Mesothelial cell of epicardium (in vitro differentiated cells): Measurements from ENCODE around the gene DIAPH3. TPM values are rescaled to one million over a fixed set of nuclear protein-coding genes. Genes with fewer than 3 reads are reported as not detected.

Experiments used
- DNase-seq, 2 experiments: peaks; one replicate each; pipeline ENCODE4 v3.0.0; 2021; ENCODE audit warnings: low spot score in 2 of 2; ENCODE audit not compliant: unreplicated experiment in 2 of 2
- H3K27ac Mint-ChIP-seq: 2 replicates; pipeline ENCODE4 v1.8.0; 2021; ENCODE audit warnings: mixed read lengths
- H3K27me3 Mint-ChIP-seq: 2 replicates; pipeline ENCODE4 v1.8.0; 2021; ENCODE audit warnings: low read depth, mixed read lengths
- H3K36me3 Mint-ChIP-seq: 2 replicates; pipeline ENCODE4 v1.8.0; 2021; ENCODE audit warnings: mixed read lengths
- H3K4me1 Mint-ChIP-seq: 2 replicates; pipeline ENCODE4 v1.8.0; 2021; ENCODE audit warnings: mixed read lengths
- H3K4me3 Mint-ChIP-seq: 2 replicates; pipeline ENCODE4 v1.8.0; 2021; ENCODE audit warnings: mild to moderate bottlenecking, moderate library complexity, mixed read lengths
- H3K9me3 Mint-ChIP-seq: 2 replicates; pipeline ENCODE4 v1.8.0; 2021; ENCODE audit warnings: mixed read lengths
- total RNA-seq: library from RNA; stranded (reverse); gene quantifications from 3 replicates; pipeline ENCODE4 v1.2.1, GENCODE V29; 2021
- TF ChIP-seq, protein P1 (sequence below): fragments of 200-600 bp; sonication (generic); IDR thresholded peaks from one replicate; pipeline ENCODE4 v1.5.0; 2021; ENCODE audit warnings: antibody characterized with exemption; ENCODE audit not compliant: unreplicated experiment

The DIAPH3 gene
- total RNA-seq, 1 donor from 2014 or later = 16.8 TPM

DNA sequence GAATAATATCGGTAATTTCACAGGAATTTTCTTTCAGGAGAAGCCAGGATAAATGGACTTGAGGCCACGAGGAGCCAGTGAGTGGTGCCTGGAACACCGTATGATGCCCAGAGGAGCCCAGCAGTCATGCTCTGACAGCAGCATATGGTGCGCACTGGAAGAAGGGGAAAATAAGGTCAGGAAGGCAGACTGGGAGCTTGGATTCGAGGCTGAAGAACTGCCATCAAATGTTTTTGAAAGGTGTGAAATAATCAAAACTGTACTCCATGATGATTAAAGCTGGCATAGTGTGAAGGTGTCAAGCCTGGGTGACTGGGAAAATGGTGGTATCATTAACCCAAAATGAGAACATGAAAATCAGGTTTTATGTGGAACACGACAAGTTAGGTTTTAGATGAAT lies 374.2 kb downstream of the DIAPH3 start:
- Mint-ChIP-seq H3K36me3 (peaks cover 2% of the 10 kb centered on the region), H3K4me1 (peaks cover 26% of the 10 kb centered on the region), H3K4me3 (peak overlapping the region; percentile 21), H3K27ac (peak overlapping the region; percentile 88), H3K9me3 (no peaks in the 10 kb centered on the region), H3K27me3 (no peaks in the 10 kb centered on the region)
- DNase-seq = no peak
- TF ChIP-seq, protein P1, sequence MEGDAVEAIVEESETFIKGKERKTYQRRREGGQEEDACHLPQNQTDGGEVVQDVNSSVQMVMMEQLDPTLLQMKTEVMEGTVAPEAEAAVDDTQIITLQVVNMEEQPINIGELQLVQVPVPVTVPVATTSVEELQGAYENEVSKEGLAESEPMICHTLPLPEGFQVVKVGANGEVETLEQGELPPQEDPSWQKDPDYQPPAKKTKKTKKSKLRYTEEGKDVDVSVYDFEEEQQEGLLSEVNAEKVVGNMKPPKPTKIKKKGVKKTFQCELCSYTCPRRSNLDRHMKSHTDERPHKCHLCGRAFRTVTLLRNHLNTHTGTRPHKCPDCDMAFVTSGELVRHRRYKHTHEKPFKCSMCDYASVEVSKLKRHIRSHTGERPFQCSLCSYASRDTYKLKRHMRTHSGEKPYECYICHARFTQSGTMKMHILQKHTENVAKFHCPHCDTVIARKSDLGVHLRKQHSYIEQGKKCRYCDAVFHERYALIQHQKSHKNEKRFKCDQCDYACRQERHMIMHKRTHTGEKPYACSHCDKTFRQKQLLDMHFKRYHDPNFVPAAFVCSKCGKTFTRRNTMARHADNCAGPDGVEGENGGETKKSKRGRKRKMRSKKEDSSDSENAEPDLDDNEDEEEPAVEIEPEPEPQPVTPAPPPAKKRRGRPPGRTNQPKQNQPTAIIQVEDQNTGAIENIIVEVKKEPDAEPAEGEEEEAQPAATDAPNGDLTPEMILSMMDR = no peak

DNA sequence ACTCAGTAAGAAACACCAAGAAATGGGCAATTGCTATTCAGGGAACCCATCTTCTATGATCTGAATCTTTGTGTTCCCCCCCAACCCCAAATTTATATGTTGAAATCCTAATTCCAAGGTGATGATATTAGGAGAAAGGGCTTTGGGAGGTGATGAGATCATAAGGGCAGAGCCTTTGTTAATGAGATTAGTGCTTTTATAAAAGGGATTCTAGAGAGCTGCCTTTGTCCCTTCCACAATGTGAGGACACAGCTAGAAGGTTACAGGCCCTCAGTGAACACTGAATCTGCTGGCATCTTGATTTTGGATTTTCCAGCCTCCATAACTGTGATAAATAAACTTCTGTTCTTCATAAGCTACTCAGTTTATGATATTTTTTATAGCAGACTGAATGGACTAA lies 376.0 kb downstream of the DIAPH3 start:
- Mint-ChIP-seq H3K27me3 (no peaks in the 10 kb centered on the region), H3K36me3 (peaks cover 2% of the 10 kb centered on the region), H3K9me3 (peaks cover 4% of the 10 kb centered on the region), H3K27ac (peak overlapping the region; percentile 45), H3K4me1 (peaks cover 32% of the 10 kb centered on the region), H3K4me3 (no peak overlapping the region)
- DNase-seq = no peak
- TF ChIP-seq, protein P1 = no peak

DNA sequence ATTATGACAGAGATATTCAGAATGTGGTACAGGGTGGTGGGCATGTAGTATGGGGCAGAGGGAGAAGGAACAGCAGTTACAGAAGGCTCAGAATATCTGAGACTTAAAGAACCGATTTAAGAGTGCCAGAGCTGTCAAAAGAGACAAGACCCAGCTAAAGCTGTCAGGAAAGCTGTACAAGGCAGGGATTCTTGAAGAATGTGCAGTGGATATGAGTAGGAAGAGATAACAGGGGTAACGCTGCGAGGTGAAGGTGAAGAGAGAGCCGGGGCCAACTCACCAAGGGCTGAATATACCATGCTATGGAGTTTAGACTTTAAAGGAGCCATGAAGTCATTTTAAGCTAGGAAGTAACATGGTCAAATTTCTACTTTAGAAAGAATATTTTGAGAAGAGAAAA lies 381.0 kb downstream of the DIAPH3 start:
- no peak overlapping the region for H3K4me3 Mint-ChIP-seq
- no peak for DNase-seq
- no peaks in the 10 kb centered on the region for H3K27me3 Mint-ChIP-seq
- H3K4me1 Mint-ChIP-seq = peaks cover 17% of the 10 kb centered on the region
- peaks cover 20% of the 10 kb centered on the region for H3K9me3 Mint-ChIP-seq
- H3K36me3 Mint-ChIP-seq = peaks cover 20% of the 10 kb centered on the region
- TF ChIP-seq, protein P1 = no peak
- H3K27ac Mint-ChIP-seq = peak overlapping the region; percentile 72

DNA sequence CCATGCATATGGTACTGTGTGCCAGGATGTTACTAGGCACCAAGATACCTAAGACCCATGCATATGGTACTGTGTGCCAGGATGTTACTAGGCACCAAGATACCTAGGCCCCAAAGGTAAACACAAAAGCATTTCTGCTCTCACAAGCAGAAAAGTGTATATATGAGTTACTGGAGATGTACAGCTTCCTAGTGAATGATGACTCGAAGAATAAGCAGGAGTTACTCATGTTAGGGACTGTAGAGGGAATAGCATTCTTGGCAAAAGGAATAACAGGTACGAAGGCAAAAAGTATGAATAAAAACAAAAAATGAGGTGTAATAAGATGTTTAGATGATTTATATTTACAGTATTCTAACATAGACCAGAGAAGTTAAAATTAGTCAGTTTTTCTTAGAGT lies 383.7 kb downstream of the DIAPH3 start:
- Mint-ChIP-seq H3K36me3 (peaks cover 18% of the 10 kb centered on the region), H3K4me3 (no peak overlapping the region), H3K9me3 (peaks cover 20% of the 10 kb centered on the region), H3K27me3 (no peaks in the 10 kb centered on the region), H3K27ac (no peak overlapping the region), H3K4me1 (peaks cover 28% of the 10 kb centered on the region)
- TF ChIP-seq, protein P1 = no peak
- no peak for DNase-seq

DNA sequence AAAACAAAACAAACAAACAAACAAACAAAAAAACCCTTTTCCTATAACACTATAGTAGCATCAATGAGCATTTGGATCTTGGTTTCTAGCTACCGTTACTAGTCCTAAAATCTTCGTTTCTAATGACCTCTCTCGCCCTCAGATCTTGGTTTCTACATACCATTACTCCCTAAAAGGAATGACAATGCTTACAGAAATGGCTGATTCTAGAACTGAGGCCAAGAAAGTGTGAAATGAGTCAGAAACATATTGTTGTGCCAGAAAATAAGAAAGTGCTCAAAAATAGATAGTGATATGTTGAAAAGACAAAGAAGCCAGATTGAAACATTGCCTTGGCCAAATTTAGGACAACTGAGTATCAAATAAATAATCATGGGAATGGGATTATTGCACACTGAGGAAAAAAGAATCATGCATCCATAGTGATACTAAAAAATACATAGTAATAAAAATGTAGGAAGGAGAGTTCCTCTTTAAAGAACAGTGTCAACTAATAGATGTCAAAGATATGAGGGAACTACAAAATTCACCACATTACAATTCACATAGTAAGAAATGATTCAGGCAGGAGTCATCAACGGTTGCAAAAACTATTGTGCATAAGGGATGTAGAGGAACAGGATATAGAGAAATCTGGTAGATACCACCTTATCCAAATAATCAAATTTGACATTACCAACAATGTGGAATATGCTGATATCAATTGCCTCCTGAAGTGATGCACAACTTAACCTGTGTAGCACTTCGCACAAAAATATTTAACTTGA lies 386.6 kb downstream of the DIAPH3 start:
- peak overlapping the region; percentile 83 for H3K27ac Mint-ChIP-seq
- no peaks in the 10 kb centered on the region for H3K27me3 Mint-ChIP-seq
- H3K4me3 Mint-ChIP-seq = no peak overlapping the region
- DNase-seq = no peak
- TF ChIP-seq, protein P1 = no peak
- peaks cover 34% of the 10 kb centered on the region for H3K4me1 Mint-ChIP-seq
- H3K9me3 Mint-ChIP-seq = peaks cover 16% of the 10 kb centered on the region
- peaks cover 18% of the 10 kb centered on the region for H3K36me3 Mint-ChIP-seq
